Activated CD4-positive, alpha-beta T cell treated with anti-CD3 and anti-CD28 coated beads, Interleukin-2, amount 50 U/mL, for 1 hour (primary cell): ENCODE data around the gene ARF6.
A peak's percentile ranks its signal among the peaks of the same experiment; 100 is the strongest.
"Not testable (repeated sequence)": the region's sequence is repeated elsewhere in the genome, so short reads cannot be mapped to it uniquely, and the experiment has no call there.

Experiments used
- DNase-seq: peaks from one replicate; pipeline ENCODE4 v3.0.0-alpha.2; 2020

The ARF6 gene

GRCh38 chr14:49892636-49893308 lies at the start of gene ARF6:
Gene ARF6, plus strand, starts transcription at chr14:49893082. Its CDS starts 655 bp downstream, at chr14:49893737.
- peak; percentile 94 for DNase-seq

- DNase-seq: no peak
Observed at GRCh38 chr14:49849213-49849847, 43.6 kb upstream of the ARF6 start.

- no peak for DNase-seq
Observed at GRCh38 chr14:49851813-49852212, 41.1 kb upstream of the ARF6 start.

GRCh38 chr14:49852301-49853157 lies 40.4 kb upstream of the ARF6 start, which contains the start of gene NEMF:
Gene NEMF, minus strand, starts transcription at chr14:49852788. Its CDS starts 35 bp downstream, at chr14:49852753.
- peak; percentile 72 for DNase-seq

GRCh38 chr14:49853158-49853477 lies 39.8 kb upstream of the ARF6 start:
- no peak for DNase-seq

- peak; percentile 69 for DNase-seq
Observed at GRCh38 chr14:49853572-49854375, 39.1 kb upstream of the ARF6 start.

GRCh38 chr14:49857427-49858003 lies 35.4 kb upstream of the ARF6 start:
- DNase-seq: no peak

GRCh38 chr14:49858383-49858782 lies 34.5 kb upstream of the ARF6 start:
- no peak for DNase-seq

GRCh38 chr14:49860988-49861698 lies 31.7 kb upstream of the ARF6 start:
- DNase-seq: no peak

GRCh38 chr14:49861699-49862088 lies 31.2 kb upstream of the ARF6 start:
- DNase-seq: peak; percentile 56

- peak; percentile 83 for DNase-seq
Observed at GRCh38 chr14:49862089-49862673, 30.7 kb upstream of the ARF6 start.

- DNase-seq: no peak
Observed at GRCh38 chr14:49863487-49864281, 29.2 kb upstream of the ARF6 start.

- peak; percentile 83 for DNase-seq
Observed at GRCh38 chr14:49865431-49865859, 27.4 kb upstream of the ARF6 start.

GRCh38 chr14:49867831-49868719 lies 24.8 kb upstream of the ARF6 start:
- DNase-seq: peak; percentile 98

- no peak for DNase-seq
Observed at GRCh38 chr14:49868720-49869114, 24.2 kb upstream of the ARF6 start.

GRCh38 chr14:49870908-49871307 lies 22.0 kb upstream of the ARF6 start:
- no peak for DNase-seq

GRCh38 chr14:49873548-49873947 lies 19.3 kb upstream of the ARF6 start:
- not testable (repeated sequence) for DNase-seq

GRCh38 chr14:49875640-49876198 lies 17.2 kb upstream of the ARF6 start:
- DNase-seq: no peak

GRCh38 chr14:49876563-49877127 lies 16.2 kb upstream of the ARF6 start:
- no peak for DNase-seq
